ENCODE data around the gene APOBEC3A.

Gene APOBEC3A

DNA sequence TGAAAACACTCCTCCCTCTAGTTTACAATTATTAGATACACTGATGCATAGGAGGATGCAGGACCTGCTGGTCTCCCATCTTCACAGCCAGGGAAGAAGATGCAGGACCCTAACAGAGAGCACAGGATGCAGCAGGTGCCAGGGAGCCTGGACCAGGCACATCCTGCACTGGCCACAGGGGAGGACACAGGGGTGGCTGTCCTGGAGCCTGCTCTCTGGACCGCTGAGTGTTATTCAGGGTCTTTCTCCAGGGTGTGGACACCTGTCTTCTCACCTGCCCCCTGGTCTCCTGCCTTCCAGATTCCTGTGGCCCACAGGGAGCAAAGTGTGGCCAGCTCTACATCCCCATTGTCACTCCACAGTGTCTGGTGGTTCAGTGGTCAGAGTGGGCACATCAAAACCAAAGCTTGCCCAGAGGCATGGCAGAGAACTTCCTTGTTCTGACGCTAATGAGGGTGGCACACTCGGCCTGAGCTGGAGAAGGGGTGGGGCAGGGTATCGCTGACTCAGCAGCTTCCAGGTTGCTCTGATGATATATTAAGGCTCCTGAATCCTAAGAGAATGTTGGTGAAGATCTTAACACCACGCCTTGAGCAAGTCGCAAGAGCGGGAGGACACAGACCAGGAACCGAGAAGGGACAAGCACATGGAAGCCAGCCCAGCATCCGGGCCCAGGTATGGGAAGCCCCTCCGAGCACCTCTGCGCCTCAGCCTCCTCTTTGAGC lies at the start of gene APOBEC3A:
APOBEC3A (plus strand) TSS at position 564 of the 725 bp plus-strand sequence; CDS start at position 647, 83 bp downstream.
- DNase-seq: no peak

GRCh38 chr22:38907767-38908166 lies 49.6 kb upstream of the APOBEC3A start:
- no peak for DNase-seq

GRCh38 chr22:38911434-38911833 lies 46.0 kb upstream of the APOBEC3A start:
- DNase-seq: no peak

DNA sequence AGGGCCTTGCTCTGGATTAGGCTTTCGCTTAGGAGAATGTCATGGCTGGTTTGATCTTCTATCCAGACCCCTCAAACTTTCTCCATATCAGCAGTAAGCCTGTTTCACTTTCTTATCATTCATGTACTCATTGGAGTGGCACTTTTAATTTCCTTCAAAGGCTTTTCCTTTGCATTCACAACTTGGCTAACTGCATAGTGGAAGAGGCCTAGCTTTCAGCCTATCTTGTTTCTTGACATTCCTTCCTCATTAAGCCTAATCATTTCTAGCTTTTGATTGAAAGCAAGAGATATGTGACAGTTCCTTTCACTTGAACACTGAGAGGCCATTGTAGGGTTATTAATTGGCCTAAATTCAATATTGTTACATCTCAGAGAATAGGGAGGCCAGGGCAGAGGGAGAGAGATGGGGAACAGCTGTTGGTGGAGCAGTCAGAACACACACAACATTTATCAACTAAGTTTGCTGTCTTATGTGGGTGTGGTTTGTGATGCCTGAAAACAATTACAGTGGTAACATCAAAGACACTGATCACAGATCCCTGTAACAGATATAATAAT lies 37.7 kb upstream of the APOBEC3A start:
- no peak for DNase-seq

GRCh38 chr22:38921120-38921519 lies 36.3 kb upstream of the APOBEC3A start:
- no peak for DNase-seq

DNA sequence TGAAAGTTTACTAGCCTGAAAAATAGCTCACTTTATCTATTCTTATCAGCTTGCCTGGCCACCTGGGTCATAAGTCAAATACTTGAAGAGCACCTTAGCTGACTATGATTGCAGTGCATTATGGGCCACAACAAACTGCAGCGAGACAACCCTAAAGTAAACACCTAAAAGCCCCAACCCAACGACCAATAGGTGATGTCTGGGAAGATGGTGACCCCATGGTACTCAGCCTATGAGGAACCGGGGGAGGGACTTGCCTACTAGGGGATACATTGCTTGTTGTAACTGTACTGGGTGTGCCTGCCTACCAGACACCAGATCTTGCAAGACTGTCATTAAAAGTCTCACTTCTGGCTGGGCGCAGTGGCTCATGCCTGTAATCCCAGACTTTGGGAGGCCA lies 35.6 kb upstream of the APOBEC3A start:
- no peak for DNase-seq

DNA sequence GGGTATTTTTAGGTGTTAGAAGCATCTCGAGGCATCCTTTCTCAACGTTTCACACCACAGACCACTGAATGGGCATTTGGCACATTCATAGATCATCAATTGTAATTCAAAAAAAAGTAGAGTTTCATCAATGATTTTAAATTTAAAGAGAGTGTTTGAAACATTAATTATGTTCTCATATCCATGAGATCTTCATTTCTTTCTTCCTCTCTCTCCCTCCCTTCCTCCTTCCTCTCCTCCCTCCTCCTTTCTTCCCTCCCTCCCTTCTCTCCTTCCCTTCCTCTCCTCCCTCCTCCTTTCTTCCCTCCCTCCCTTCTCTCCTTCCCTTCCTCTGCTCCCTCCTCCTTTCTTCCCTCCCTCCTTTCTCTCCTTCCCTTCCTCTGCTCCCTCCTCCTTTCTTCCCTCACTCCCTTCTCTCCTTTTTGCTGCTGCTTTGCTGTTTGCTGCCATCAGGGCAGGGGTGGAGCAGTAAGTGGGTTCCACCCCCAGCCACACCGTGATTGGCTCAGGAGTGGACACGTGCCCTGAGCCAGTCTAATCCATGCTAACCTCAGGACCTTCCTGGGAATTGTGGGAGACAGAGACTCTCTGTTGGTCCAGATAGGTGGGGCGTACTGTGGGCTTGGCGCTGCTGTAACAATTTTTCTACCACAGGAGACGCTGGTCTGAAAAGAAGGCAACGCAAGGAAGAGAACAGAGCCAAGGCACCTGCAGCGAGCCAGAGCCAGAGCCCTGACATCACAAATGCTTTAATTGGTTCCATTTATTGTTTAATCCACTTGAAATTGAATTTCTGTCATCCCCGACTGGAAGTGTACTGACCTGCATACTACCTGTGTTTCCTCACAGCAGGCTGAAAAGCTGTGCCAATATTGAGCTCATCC lies 33.7 kb upstream of the APOBEC3A start:
- DNase-seq: no peak

DNA sequence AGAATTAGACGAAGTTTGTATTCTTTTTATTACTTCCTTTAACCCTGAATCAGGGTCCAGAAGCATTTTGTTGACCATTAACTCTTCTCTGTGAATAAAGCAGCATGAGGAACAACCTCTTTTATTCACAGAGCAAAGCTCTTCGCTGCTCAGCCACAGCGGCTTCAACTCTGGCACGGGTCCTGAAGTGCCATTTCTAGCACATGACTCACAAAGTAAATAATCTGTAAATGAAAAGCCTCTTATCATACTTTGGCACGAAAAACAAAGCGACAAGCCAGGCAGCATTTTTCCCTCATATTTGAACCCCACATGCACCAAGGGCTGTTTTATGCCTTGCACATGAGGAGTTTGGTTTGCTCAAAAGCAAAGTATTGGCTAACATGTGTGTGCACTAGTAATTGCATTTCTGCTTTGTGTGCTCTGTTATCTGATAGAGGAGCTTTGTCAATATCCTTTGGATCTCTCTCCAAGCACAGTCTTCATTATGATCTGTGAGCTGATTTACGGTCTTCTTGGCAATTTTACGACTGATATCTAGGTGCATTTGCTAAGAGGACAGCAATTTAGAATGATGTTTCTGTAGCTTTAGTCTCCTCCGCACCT lies 33.0 kb upstream of the APOBEC3A start:
- no peak for DNase-seq

GRCh38 chr22:38925571-38926041 lies 31.8 kb upstream of the APOBEC3A start:
- DNase-seq: no peak

GRCh38 chr22:38927033-38927781 lies 30.2 kb upstream of the APOBEC3A start:
- peak; percentile 29 for DNase-seq

DNA sequence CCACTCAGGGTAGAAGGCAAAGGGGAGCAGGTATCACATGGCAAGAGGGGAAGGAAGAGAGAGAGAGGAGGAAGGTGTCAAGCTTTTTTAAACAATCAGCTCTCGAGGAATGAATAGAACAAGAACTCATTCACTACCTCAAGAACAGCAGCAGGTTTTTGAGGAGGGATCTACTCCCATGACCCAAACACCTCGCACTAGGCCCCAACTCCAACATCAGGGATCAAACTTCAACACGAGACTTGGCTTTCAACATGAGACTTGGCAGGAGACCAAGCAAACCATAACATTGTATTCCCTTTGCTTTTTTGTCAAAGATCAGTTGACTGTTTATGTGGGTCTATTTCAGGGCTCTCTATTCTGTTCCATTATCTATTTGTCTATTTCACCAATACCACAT lies 26.9 kb upstream of the APOBEC3A start:
- DNase-seq: no peak

DNA sequence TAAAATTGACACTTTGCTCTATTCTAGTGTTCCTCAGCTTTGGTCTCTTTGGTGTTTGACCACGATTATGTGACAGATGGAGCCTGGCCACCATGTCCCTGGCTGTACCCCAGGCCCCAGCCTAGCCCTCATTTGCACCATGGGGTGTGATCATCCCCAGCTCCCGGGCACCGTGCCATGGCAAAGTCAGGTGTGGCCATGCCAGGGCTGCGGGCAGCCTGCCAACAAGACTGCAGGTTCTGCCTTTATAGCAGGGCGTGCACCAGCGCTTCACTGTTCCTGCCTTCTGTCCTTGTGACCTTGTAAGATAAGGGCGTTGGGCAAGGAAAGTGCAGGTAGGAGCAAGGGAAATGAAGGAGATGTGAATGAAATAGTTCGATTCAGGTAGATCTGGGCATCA lies 22.4 kb upstream of the APOBEC3A start:
- no peak for DNase-seq

- DNase-seq: no peak
Observed at GRCh38 chr22:38935616-38936015, 21.8 kb upstream of the APOBEC3A start.

- no peak for DNase-seq
Observed at GRCh38 chr22:38936562-38936961, 20.8 kb upstream of the APOBEC3A start.

GRCh38 chr22:38937036-38937435 lies 20.4 kb upstream of the APOBEC3A start:
- no peak for DNase-seq

GRCh38 chr22:38937541-38937940 lies 19.9 kb upstream of the APOBEC3A start:
- DNase-seq: no peak

DNA sequence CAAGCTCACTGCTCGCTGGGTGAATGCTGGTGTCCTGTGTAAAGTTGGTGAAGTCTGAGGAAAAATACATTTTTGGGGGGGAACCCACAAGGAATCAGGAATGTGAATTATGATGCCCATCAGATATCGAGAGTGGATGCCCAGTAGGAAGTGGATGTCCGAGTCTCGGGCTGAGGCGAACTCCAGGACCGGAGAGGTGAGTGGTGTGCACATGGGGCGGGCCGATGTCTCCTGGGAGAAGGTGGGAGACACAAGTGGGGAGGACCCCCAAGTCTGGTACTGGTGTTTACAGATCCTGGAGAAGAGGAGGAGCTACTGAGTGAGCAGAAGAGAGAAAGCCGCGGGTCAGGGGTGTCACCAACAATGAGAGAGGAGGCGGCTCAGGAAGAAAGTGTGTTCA lies 19.2 kb upstream of the APOBEC3A start:
- DNase-seq: no peak

- DNase-seq: no peak
Observed at GRCh38 chr22:38938925-38939324, 18.5 kb upstream of the APOBEC3A start.

- no peak for DNase-seq
Observed at GRCh38 chr22:38940811-38941384, 16.5 kb upstream of the APOBEC3A start.

DNA sequence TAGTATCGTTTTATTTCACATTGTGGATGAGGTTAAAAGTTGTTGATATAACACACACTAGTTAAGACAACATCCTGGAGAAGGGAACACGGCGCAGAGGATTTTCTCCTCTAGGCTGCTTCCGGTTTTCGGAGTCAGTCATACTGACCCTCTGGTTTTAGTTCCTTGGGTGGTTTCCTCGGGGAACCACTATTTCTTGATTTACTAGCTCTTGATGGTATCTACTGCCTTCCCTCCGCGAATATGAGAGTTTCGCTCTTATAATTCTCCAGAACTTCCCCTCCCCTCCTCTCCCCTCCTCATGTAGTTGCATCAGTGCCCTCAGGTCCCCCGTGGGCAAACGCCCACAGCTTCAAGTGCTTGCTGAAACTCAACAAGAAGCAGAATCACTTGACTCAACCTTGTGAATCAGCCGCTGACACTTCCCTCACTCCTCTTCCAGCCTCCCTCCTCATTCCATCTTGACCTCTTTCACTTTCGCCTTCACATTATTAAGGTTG lies 15.9 kb upstream of the APOBEC3A start:
- DNase-seq: no peak

DNA sequence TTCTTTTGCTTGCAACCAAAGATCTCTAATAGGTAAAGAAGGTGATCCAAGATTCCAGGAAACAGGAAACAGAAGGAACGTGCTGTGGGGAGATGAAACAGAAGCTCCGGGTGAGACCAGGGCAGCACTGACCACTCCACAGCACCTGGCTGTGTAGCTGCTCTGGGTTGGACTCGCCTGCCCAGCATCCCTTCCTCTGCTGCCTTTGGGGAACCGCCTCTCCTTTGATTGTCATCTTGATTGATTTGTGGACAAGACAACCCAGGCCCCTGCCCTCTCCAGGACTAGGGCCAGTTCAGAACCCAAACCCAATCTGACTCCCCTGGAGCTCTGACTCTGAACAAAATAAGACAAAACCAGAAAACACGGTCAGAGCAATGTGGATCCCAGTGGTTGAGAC lies 14.7 kb upstream of the APOBEC3A start:
- DNase-seq: no peak

GRCh38 chr22:38943201-38943600 lies 14.2 kb upstream of the APOBEC3A start:
- DNase-seq: no peak

Measured in activated CD4-positive, alpha-beta T cell treated with anti-CD3 and anti-CD28 coated beads, Interleukin-2, amount 50 U/mL, for 1 hour (primary cell).